ENCODE measurements around the gene EXOC3L1.

EXOC3L1 gene

GRCh38 chr16:67158637-67159600 is 31.0 kb downstream of the EXOC3L1 start:
- H2AK5ac ChIP-seq (ENCODE audit: low read depth, low read length) = no peak overlapping the region
- no peaks in the 10 kb centered on the region for H3K36me3 ChIP-seq (replicated peaks in 1 of 2; ENCODE audit: control insufficient read depth in 2 of 2, insufficient read depth in 2 of 2, low read length in 2 of 2)
- H3K18ac ChIP-seq (ENCODE audit: low read length) = peak overlapping the region; percentile 74
- peak overlapping the region; percentile 82 for H3K4me2 ChIP-seq (ENCODE audit: insufficient read depth, low read length, poor library complexity, severe bottlenecking)
- no CpG with 5 or more reads among the region's 34 CpGs for WGBS, 2 donors (ENCODE audit: extremely low coverage in 2 of 2, insufficient read length in 2 of 2, insufficient replicate concordance in 1 of 2)
- no peak overlapping the region for H2BK15ac ChIP-seq (ENCODE audit: low read length)
- peak overlapping the region; percentile 22 for H3K23ac ChIP-seq (ENCODE audit: low read depth, low read length, poor library complexity)
- peaks cover 75 to 100% (median 99%) of the 10 kb centered on the region in 3 experiments for H3K27me3 ChIP-seq (ENCODE audit: control insufficient read depth in 3 of 3, insufficient read depth in 3 of 3, low read depth in 1 of 3, low read length in 3 of 3)
- H4K91ac ChIP-seq (ENCODE audit: low read depth, low read length, poor library complexity) = no peak overlapping the region
- peak overlapping the region; percentile 51 to 73 for H3K4me3 ChIP-seq (ENCODE audit: low read length in 2 of 2)
- H3K4ac ChIP-seq (ENCODE audit: low read length) = no peak overlapping the region
- peaks cover 11 to 14% of the 10 kb centered on the region in 2 donors for H3K4me1 ChIP-seq (ENCODE audit: control insufficient read depth in 2 of 2, insufficient read depth in 1 of 2, low read depth in 1 of 2, low read length in 2 of 2)
- peaks cover 6% of the 10 kb centered on the region for H3K79me1 ChIP-seq (ENCODE audit: low read depth, low read length)
- no peak for DNase-seq (ENCODE audit: low spot score)
- H2BK5ac ChIP-seq (ENCODE audit: low read length) = no peak overlapping the region
- no peak overlapping the region for H2BK12ac ChIP-seq (ENCODE audit: low read length)
- H3K14ac ChIP-seq (ENCODE audit: low read length) = no peak overlapping the region
- peak overlapping the region; percentile 98 for H2AFZ ChIP-seq (ENCODE audit: low read length)
- H3K9ac ChIP-seq (ENCODE audit: low read depth, low read length, poor library complexity) = no peak overlapping the region
- no peak overlapping the region for H3K27ac ChIP-seq (replicated peaks; ENCODE audit: low read length)
- no peak overlapping the region for H2BK120ac ChIP-seq (ENCODE audit: low read depth, low read length)
- no peak overlapping the region for H4K8ac ChIP-seq (ENCODE audit: low read depth, low read length)
- peaks cover 0 to 8% of the 10 kb centered on the region in 2 donors for H3K9me3 ChIP-seq (replicated peaks in 1 of 2; ENCODE audit: control insufficient read depth in 2 of 2, insufficient read depth in 1 of 2, low read depth in 1 of 2, low read length in 2 of 2)

- Histone ChIP-seq H4K8ac (ENCODE audit: low read depth, low read length) (no peak overlapping the region), H3K27me3 (ENCODE audit: control insufficient read depth in 3 of 3, insufficient read depth in 3 of 3, low read depth in 1 of 3, low read length in 3 of 3) (peaks cover 68 to 99% (median 99%) of the 10 kb centered on the region in 3 experiments), H3K9me3 (replicated peaks in 1 of 2; ENCODE audit: control insufficient read depth in 2 of 2, insufficient read depth in 1 of 2, low read depth in 1 of 2, low read length in 2 of 2) (peaks cover 0 to 8% of the 10 kb centered on the region in 2 donors), H2BK15ac (ENCODE audit: low read length) (no peak overlapping the region), H2AK5ac (ENCODE audit: low read depth, low read length) (no peak overlapping the region), H2BK12ac (ENCODE audit: low read length) (no peak overlapping the region), H3K4me3 (ENCODE audit: low read length in 2 of 2) (no peak overlapping the region), H3K4me2 (ENCODE audit: insufficient read depth, low read length, poor library complexity, severe bottlenecking) (no peak overlapping the region), H3K14ac (ENCODE audit: low read length) (no peak overlapping the region), H3K27ac (replicated peaks; ENCODE audit: low read length) (no peak overlapping the region), H2AFZ (ENCODE audit: low read length) (no peak overlapping the region), H2BK120ac (ENCODE audit: low read depth, low read length) (no peak overlapping the region), H3K4me1 (ENCODE audit: control insufficient read depth in 2 of 2, insufficient read depth in 1 of 2, low read depth in 1 of 2, low read length in 2 of 2) (peaks cover 6 to 8% of the 10 kb centered on the region in 2 donors), H3K36me3 (replicated peaks in 1 of 2; ENCODE audit: control insufficient read depth in 2 of 2, insufficient read depth in 2 of 2, low read length in 2 of 2) (no peaks in the 10 kb centered on the region), H4K91ac (ENCODE audit: low read depth, low read length, poor library complexity) (no peak overlapping the region), H3K79me1 (ENCODE audit: low read depth, low read length) (peaks cover 2% of the 10 kb centered on the region), H3K9ac (ENCODE audit: low read depth, low read length, poor library complexity) (no peak overlapping the region), H3K4ac (ENCODE audit: low read length) (no peak overlapping the region), H3K18ac (ENCODE audit: low read length) (no peak overlapping the region), H2BK5ac (ENCODE audit: low read length) (no peak overlapping the region), H3K23ac (ENCODE audit: low read depth, low read length, poor library complexity) (no peak overlapping the region)
- DNase-seq (ENCODE audit: low spot score) = no peak
- WGBS, 2 donors (ENCODE audit: extremely low coverage in 2 of 2, insufficient read length in 2 of 2, insufficient replicate concordance in 1 of 2) = no CpG with 5 or more reads among the region's 7 CpGs
These were observed 31.9 kb downstream of the EXOC3L1 start for GRCh38 chr16:67157892-67158635.

- Histone ChIP-seq H3K27me3 (ENCODE audit: control insufficient read depth in 3 of 3, insufficient read depth in 3 of 3, low read depth in 1 of 3, low read length in 3 of 3) (peaks cover 63 to 96% (median 96%) of the 10 kb centered on the region in 3 experiments), H3K4me3 (ENCODE audit: low read length in 2 of 2) (no peak overlapping the region), H2BK120ac (ENCODE audit: low read depth, low read length) (no peak overlapping the region), H3K4me1 (ENCODE audit: control insufficient read depth in 2 of 2, insufficient read depth in 1 of 2, low read depth in 1 of 2, low read length in 2 of 2) (peaks cover 4 to 5% of the 10 kb centered on the region in 2 donors), H3K23ac (ENCODE audit: low read depth, low read length, poor library complexity) (no peak overlapping the region), H2BK12ac (ENCODE audit: low read length) (no peak overlapping the region), H2AFZ (ENCODE audit: low read length) (no peak overlapping the region), H3K36me3 (replicated peaks in 1 of 2; ENCODE audit: control insufficient read depth in 2 of 2, insufficient read depth in 2 of 2, low read length in 2 of 2) (no peaks in the 10 kb centered on the region), H3K18ac (ENCODE audit: low read length) (no peak overlapping the region), H2BK5ac (ENCODE audit: low read length) (no peak overlapping the region), H2AK5ac (ENCODE audit: low read depth, low read length) (no peak overlapping the region), H3K27ac (replicated peaks; ENCODE audit: low read length) (no peak overlapping the region), H3K79me1 (ENCODE audit: low read depth, low read length) (peaks cover 2% of the 10 kb centered on the region), H4K8ac (ENCODE audit: low read depth, low read length) (no peak overlapping the region), H2BK15ac (ENCODE audit: low read length) (no peak overlapping the region), H3K4me2 (ENCODE audit: insufficient read depth, low read length, poor library complexity, severe bottlenecking) (no peak overlapping the region), H3K9me3 (replicated peaks in 1 of 2; ENCODE audit: control insufficient read depth in 2 of 2, insufficient read depth in 1 of 2, low read depth in 1 of 2, low read length in 2 of 2) (peaks cover 0 to 8% of the 10 kb centered on the region in 2 donors), H3K4ac (ENCODE audit: low read length) (no peak overlapping the region), H3K14ac (ENCODE audit: low read length) (no peak overlapping the region), H3K9ac (ENCODE audit: low read depth, low read length, poor library complexity) (no peak overlapping the region), H4K91ac (ENCODE audit: low read depth, low read length, poor library complexity) (no peak overlapping the region)
- WGBS, 2 donors (ENCODE audit: extremely low coverage in 2 of 2, insufficient read length in 2 of 2, insufficient replicate concordance in 1 of 2) = no CpG with 5 or more reads among the region's 7 CpGs
- DNase-seq (ENCODE audit: low spot score) = no peak
These were observed 32.7 kb downstream of the EXOC3L1 start for GRCh38 chr16:67157106-67157748.

Measured in neuronal stem cell (in vitro differentiated cells).